OCI-LY3 (cell line): ENCODE measurements around the gene GMNC.

Experiments
- H2AFZ ChIP-seq: fragments of 200-600, 300-600 bp; shearing (Covaris generic); 2 replicates; pipeline ENCODE4 v1.6.0; 2014; ENCODE audit warnings: antibody characterized with exemption, low read depth, low read length
- H3K27ac ChIP-seq: fragments of 200-600, 300-600 bp; sonication (generic); 2 replicates; pipeline ENCODE4 v1.5.1; 2014; ENCODE audit warnings: mild to moderate bottlenecking, low read length, moderate library complexity, mixed read lengths
- H3K27me3 ChIP-seq: fragments of 200-600, 300-600 bp; sonication (generic); 2 replicates; pipeline ENCODE4 v1.6.1; 2014; ENCODE audit warnings: low read depth, low read length, mixed read lengths
- H3K36me3 ChIP-seq: fragments of 200-600, 300-600 bp; sonication (generic); replicated peaks from 2 replicates; pipeline ENCODE3; 2014; ENCODE audit warnings: low read depth, low read length, mixed read lengths
- H3K4me1 ChIP-seq: fragments of 300-600, 200-600 bp; sonication (generic); 2 replicates; pipeline ENCODE4 v1.6.1; 2014; ENCODE audit warnings: low read length, mixed read lengths
- H3K4me2 ChIP-seq: fragments of 200-600, 300-600 bp; sonication (generic); 2 replicates; pipeline ENCODE4 v1.6.1; 2014; ENCODE audit warnings: low read length, mixed read lengths
- H3K4me3 ChIP-seq: fragments of 300-600, 200-600 bp; sonication (generic); 2 replicates; pipeline ENCODE4 v1.5.1; 2014; ENCODE audit warnings: antibody characterized with exemption, mild to moderate bottlenecking, low read length, moderate library complexity
- H3K79me2 ChIP-seq: fragments of 300-600, 200-600 bp; shearing (Covaris generic); 2 replicates; pipeline ENCODE4 v1.6.1; 2014; ENCODE audit warnings: mild to moderate bottlenecking, low read length, mixed read lengths
- H3K9ac ChIP-seq: fragments of 300-600, 200-600 bp; shearing (Covaris generic); 2 replicates; pipeline ENCODE4 v1.6.0; 2014; ENCODE audit warnings: mild to moderate bottlenecking, low read length, moderate library complexity
- H3K9me3 ChIP-seq: fragments of 200-600, 300-600 bp; shearing (Covaris generic); 2 replicates; pipeline ENCODE4 v1.6.1; 2014; ENCODE audit warnings: low read length, mixed read lengths; ENCODE audit not compliant: insufficient read depth
- H4K20me1 ChIP-seq: fragments of 200-600, 300-600 bp; sonication (generic); 2 replicates; pipeline ENCODE4 v1.6.1; 2016; ENCODE audit warnings: low read length, mixed read lengths; ENCODE audit not compliant: insufficient read depth
- EZH2phosphoT487 ChIP-seq: fragments of 200-600 bp; shearing (Covaris generic); IDR thresholded peaks from 2 replicates; pipeline ENCODE4 v1.6.1; 2018; ENCODE audit warnings: antibody characterized with exemption, mixed run types, low read depth
- TF ChIP-seq, protein P1 (sequence below): fragments of 200-600, 300-600 bp; sonication (generic); IDR thresholded peaks from 2 replicates; pipeline ENCODE4 v1.5.1; 2014; ENCODE audit warnings: antibody characterized with exemption, low read length, low read depth

The GMNC gene

GRCh38 chr3:190867071-190867470, 4.6 kb upstream of the GMNC start:
- Histone ChIP-seq H3K4me1 (no peaks in the 10 kb centered on the region), H3K9ac (no peak overlapping the region), H2AFZ (no peak overlapping the region), H3K4me2 (no peak overlapping the region), H3K36me3 (no peaks in the 10 kb centered on the region), H3K27ac (no peak overlapping the region), H3K79me2 (no peaks in the 10 kb centered on the region), H3K9me3 (no peaks in the 10 kb centered on the region), H3K27me3 (no peaks in the 10 kb centered on the region), H3K4me3 (no peak overlapping the region), H4K20me1 (no peaks in the 10 kb centered on the region)
- TF ChIP-seq, protein P1, sequence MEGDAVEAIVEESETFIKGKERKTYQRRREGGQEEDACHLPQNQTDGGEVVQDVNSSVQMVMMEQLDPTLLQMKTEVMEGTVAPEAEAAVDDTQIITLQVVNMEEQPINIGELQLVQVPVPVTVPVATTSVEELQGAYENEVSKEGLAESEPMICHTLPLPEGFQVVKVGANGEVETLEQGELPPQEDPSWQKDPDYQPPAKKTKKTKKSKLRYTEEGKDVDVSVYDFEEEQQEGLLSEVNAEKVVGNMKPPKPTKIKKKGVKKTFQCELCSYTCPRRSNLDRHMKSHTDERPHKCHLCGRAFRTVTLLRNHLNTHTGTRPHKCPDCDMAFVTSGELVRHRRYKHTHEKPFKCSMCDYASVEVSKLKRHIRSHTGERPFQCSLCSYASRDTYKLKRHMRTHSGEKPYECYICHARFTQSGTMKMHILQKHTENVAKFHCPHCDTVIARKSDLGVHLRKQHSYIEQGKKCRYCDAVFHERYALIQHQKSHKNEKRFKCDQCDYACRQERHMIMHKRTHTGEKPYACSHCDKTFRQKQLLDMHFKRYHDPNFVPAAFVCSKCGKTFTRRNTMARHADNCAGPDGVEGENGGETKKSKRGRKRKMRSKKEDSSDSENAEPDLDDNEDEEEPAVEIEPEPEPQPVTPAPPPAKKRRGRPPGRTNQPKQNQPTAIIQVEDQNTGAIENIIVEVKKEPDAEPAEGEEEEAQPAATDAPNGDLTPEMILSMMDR = no peak
- no peak for TF ChIP-seq EZH2phosphoT487

GRCh38 chr3:190865828-190866227, 3.3 kb upstream of the GMNC start:
- H3K9me3 ChIP-seq = no peaks in the 10 kb centered on the region
- no peaks in the 10 kb centered on the region for H3K4me1 ChIP-seq
- H3K9ac ChIP-seq = no peak overlapping the region
- no peak overlapping the region for H2AFZ ChIP-seq
- no peaks in the 10 kb centered on the region for H4K20me1 ChIP-seq
- H3K36me3 ChIP-seq = no peaks in the 10 kb centered on the region
- no peak overlapping the region for H3K4me3 ChIP-seq
- no peaks in the 10 kb centered on the region for H3K79me2 ChIP-seq
- no peaks in the 10 kb centered on the region for H3K27me3 ChIP-seq
- TF ChIP-seq, protein P1 = peak; percentile 28
- TF ChIP-seq EZH2phosphoT487 = no peak
- H3K4me2 ChIP-seq = no peak overlapping the region
- H3K27ac ChIP-seq = no peak overlapping the region

GRCh38 chr3:190865419-190865818, 2.9 kb upstream of the GMNC start:
- Histone ChIP-seq H4K20me1 (no peaks in the 10 kb centered on the region), H3K4me1 (no peaks in the 10 kb centered on the region), H3K27me3 (no peaks in the 10 kb centered on the region), H3K27ac (no peak overlapping the region), H2AFZ (no peak overlapping the region), H3K4me3 (no peak overlapping the region), H3K9ac (no peak overlapping the region), H3K9me3 (no peaks in the 10 kb centered on the region), H3K4me2 (no peak overlapping the region), H3K79me2 (no peaks in the 10 kb centered on the region), H3K36me3 (no peaks in the 10 kb centered on the region)
- no peak for TF ChIP-seq EZH2phosphoT487
- TF ChIP-seq, protein P1 = no peak

DNA sequence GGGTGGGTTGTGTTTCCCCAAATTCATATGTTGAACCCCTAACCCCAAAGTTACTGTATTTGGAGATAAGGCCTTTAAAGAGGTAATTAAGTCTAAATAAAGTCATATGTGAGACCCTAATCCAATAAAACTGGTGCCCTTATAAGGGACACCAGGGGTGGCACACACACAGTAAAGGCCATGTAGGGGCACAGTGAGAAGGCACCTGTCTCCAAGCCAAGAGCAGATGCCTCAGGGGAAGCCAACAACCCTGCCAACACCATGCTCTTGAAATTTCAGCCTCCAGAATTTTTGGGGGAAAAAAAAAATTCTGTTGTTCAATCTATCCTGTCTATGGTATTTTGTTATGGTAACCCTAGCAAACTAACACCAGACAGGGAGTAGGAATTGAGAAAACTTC, 1.5 kb upstream of the GMNC start:
- Histone ChIP-seq H3K9ac (no peak overlapping the region), H3K9me3 (no peaks in the 10 kb centered on the region), H3K4me2 (no peak overlapping the region), H3K4me3 (no peak overlapping the region), H3K79me2 (no peaks in the 10 kb centered on the region), H2AFZ (no peak overlapping the region), H3K27me3 (no peaks in the 10 kb centered on the region), H3K27ac (no peak overlapping the region), H4K20me1 (no peaks in the 10 kb centered on the region), H3K4me1 (no peaks in the 10 kb centered on the region), H3K36me3 (no peaks in the 10 kb centered on the region)
- no peak for TF ChIP-seq EZH2phosphoT487
- TF ChIP-seq, protein P1 = no peak
